CD14-positive monocyte (primary cell): Measurements from ENCODE around the gene UPB1. TPM values are rescaled to one million over a fixed set of nuclear protein-coding genes. Genes with fewer than 3 reads are reported as not detected.

Experiments used
- DNase-seq, 3 donors: peaks; one replicate each; pipeline ENCODE4 v3.0.0-alpha.2; 2011 to 2022
- H2AFZ ChIP-seq: 2 replicates; pipeline ENCODE4 v1.6.0; 2012; ENCODE audit warnings: mild to moderate bottlenecking, low read depth, low read length, inconsistent platforms; ENCODE audit not compliant: insufficient read depth, poor library complexity, severe bottlenecking
- H3K27ac ChIP-seq, 2 donors: 1 replicate in 1 of 2; 2 replicates in 1 of 2; pipeline ENCODE4 v1.5.1; 2012 to 2013; ENCODE audit warnings: low read length in 2 of 2, control low read depth in 1 of 2, inconsistent platforms in 1 of 2, low read depth in 1 of 2, mild to moderate bottlenecking in 1 of 2
- H3K27me3 ChIP-seq, 2 donors: one replicate each; pipeline versions ENCODE4 v1.6.0 to v1.6.1; 2011 to 2013; ENCODE audit warnings: low read length in 2 of 2; ENCODE audit not compliant: control insufficient read depth in 2 of 2, insufficient read depth in 2 of 2
- H3K36me3 ChIP-seq, 2 donors: replicated peaks in 1 of 2; 1 replicate in 1 of 2; 2 replicates in 1 of 2; pipeline versions ENCODE4 v1.5.1 to v1.6.1; 2012 to 2013; ENCODE audit warnings: low read length in 2 of 2, control low read depth in 1 of 2, inconsistent platforms in 1 of 2, mild to moderate bottlenecking in 1 of 2; ENCODE audit not compliant: insufficient read depth in 2 of 2, control insufficient read depth in 1 of 2
- H3K4me1 ChIP-seq, 2 donors: 1 replicate in 1 of 2; 2 replicates in 1 of 2; pipeline versions ENCODE4 v1.5.1 to v1.6.1; 2012 to 2013; ENCODE audit warnings: low read length in 2 of 2, control low read depth in 1 of 2, inconsistent platforms in 1 of 2, mild to moderate bottlenecking in 1 of 2, moderate library complexity in 1 of 2; ENCODE audit not compliant: insufficient read depth in 2 of 2, control insufficient read depth in 1 of 2
- H3K4me2 ChIP-seq: replicated peaks from 2 replicates; pipeline ENCODE3; 2012; ENCODE audit warnings: low read length, moderate library complexity, mild to moderate bottlenecking; ENCODE audit not compliant: poor library complexity, severe bottlenecking; ENCODE audit errors: extremely low read depth
- H3K4me3 ChIP-seq, 3 experiments: fragments of 200-600 bp in 1 of 3; sonication (generic) in 1 of 3; replicated peaks in 1 of 3; 1 replicate in 2 of 3; 2 replicates in 1 of 3; pipeline ENCODE4 v1.5.1; 2011 to 2013; ENCODE audit warnings: low read length in 3 of 3, mild to moderate bottlenecking in 3 of 3, control low read depth in 2 of 3, low read depth in 2 of 3, inconsistent platforms in 1 of 3, moderate library complexity in 1 of 3
- H3K79me2 ChIP-seq: 2 replicates; pipeline ENCODE4 v1.6.0; 2012; ENCODE audit warnings: mild to moderate bottlenecking, control low read depth, inconsistent platforms, low read length, moderate library complexity; ENCODE audit not compliant: insufficient read depth
- H3K9ac ChIP-seq: 2 replicates; pipeline ENCODE4 v1.6.0; 2017; ENCODE audit warnings: low read length, mild to moderate bottlenecking; ENCODE audit not compliant: insufficient read depth, poor library complexity, severe bottlenecking
- H3K9me3 ChIP-seq, 2 donors: replicated peaks in 1 of 2; 1 replicate in 1 of 2; 2 replicates in 1 of 2; pipeline versions ENCODE4 v1.5.1 to v1.6.1; 2012 to 2013; ENCODE audit warnings: low read length in 2 of 2, control low read depth in 1 of 2; ENCODE audit not compliant: control insufficient read depth in 1 of 2, insufficient read depth in 1 of 2
- H4K20me1 ChIP-seq: 2 replicates; pipeline ENCODE4 v1.6.0; 2012; ENCODE audit warnings: mild to moderate bottlenecking, low read length, control low read depth, moderate library complexity; ENCODE audit not compliant: insufficient read depth
- H3K27ac Mint-ChIP-seq, 7 donors: one replicate each; pipeline ENCODE4 v1.8.0; 2020; ENCODE audit warnings: mild to moderate bottlenecking in 7 of 7, mixed read lengths in 7 of 7, moderate library complexity in 6 of 7, inconsistent platforms in 2 of 7
- H3K27me3 Mint-ChIP-seq, 3 donors: one replicate each; pipeline ENCODE4 v1.8.0; 2021 to 2022; ENCODE audit warnings: low read depth in 3 of 3, mild to moderate bottlenecking in 3 of 3, mixed read lengths in 3 of 3, moderate library complexity in 3 of 3, inconsistent platforms in 1 of 3
- H3K36me3 Mint-ChIP-seq, 2 donors: one replicate each; pipeline ENCODE4 v1.8.0; 2020; ENCODE audit warnings: mixed read lengths in 2 of 2, inconsistent platforms in 1 of 2, mild to moderate bottlenecking in 1 of 2
- H3K4me1 Mint-ChIP-seq: one replicate; pipeline ENCODE4 v1.8.0; 2020; ENCODE audit warnings: mild to moderate bottlenecking, mixed read lengths
- H3K4me3 Mint-ChIP-seq, 2 donors: one replicate each; pipeline ENCODE4 v1.8.0; 2020; ENCODE audit warnings: mild to moderate bottlenecking in 2 of 2, mixed read lengths in 2 of 2, moderate library complexity in 1 of 2
- H3K9me3 Mint-ChIP-seq, 7 donors: one replicate each; pipeline ENCODE4 v1.8.0; 2020 to 2022; ENCODE audit warnings: mixed read lengths in 7 of 7, mild to moderate bottlenecking in 6 of 7, moderate library complexity in 6 of 7, inconsistent platforms in 2 of 7
- WGBS: methylation state at CpG from one replicate; pipeline ENCODE4 v1.1.5; 2013; ENCODE audit warnings: missing lambda C conversion rate; ENCODE audit not compliant: insufficient coverage; 5-methylcytosine and 5-hydroxymethylcytosine counted together
- intact Hi-C, 2 donors: fragments of 100-400 bp; cut with micrococcal nuclease; formaldehyde crosslinking; loops; one replicate each; pipeline versions ENCODE4 v1.15.0 to v1.15.1; 2023
- polyA plus RNA-seq, 3 donors: library from polyadenylated mRNA; depleted of rRNA in 1 of 3; unstranded in 2 of 3; stranded (reverse) in 1 of 3; fragments of 300-500 nt in 2 of 3; fragments of >200 nt in 1 of 3; fragmentation: Illumina TruSeq in 2 of 3; gene quantifications; 1 replicate in 2 of 3; 2 replicates in 1 of 3; pipeline ENCODE4 v1.2.3, GENCODE V29; 2012 to 2021
- TF ChIP-seq, protein P1 (sequence below): fragments of 200-600 bp; IDR thresholded peaks from one replicate; pipeline ENCODE4 v1.8.0; 2022; ENCODE audit warnings: antibody characterized with exemption, mild to moderate bottlenecking

The UPB1 gene
- polyA plus RNA-seq, 3 donors = 0.13 to 0.17 TPM; not detected in 1

GRCh38 chr22:24563246-24563645 lies 68.1 kb downstream of the UPB1 start:
- 89% methylated on average over 1 of the region's 2 CpGs for WGBS
- intact Hi-C loops = no loop called here
- Mint-ChIP-seq H3K36me3 (peaks cover 53 to 77% of the 10 kb centered on the region in 2 donors), H3K9me3 (no peaks in the 10 kb centered on the region), H3K4me1 (peaks cover 9% of the 10 kb centered on the region), H3K4me3 (no peak overlapping the region), H3K27ac (no peak overlapping the region), H3K27me3 (peaks cover 0 to 1% (median 0%) of the 10 kb centered on the region in 3 donors)
- H3K27me3 ChIP-seq = no peaks in the 10 kb centered on the region
- DNase-seq = no peak
- TF ChIP-seq, protein P1, sequence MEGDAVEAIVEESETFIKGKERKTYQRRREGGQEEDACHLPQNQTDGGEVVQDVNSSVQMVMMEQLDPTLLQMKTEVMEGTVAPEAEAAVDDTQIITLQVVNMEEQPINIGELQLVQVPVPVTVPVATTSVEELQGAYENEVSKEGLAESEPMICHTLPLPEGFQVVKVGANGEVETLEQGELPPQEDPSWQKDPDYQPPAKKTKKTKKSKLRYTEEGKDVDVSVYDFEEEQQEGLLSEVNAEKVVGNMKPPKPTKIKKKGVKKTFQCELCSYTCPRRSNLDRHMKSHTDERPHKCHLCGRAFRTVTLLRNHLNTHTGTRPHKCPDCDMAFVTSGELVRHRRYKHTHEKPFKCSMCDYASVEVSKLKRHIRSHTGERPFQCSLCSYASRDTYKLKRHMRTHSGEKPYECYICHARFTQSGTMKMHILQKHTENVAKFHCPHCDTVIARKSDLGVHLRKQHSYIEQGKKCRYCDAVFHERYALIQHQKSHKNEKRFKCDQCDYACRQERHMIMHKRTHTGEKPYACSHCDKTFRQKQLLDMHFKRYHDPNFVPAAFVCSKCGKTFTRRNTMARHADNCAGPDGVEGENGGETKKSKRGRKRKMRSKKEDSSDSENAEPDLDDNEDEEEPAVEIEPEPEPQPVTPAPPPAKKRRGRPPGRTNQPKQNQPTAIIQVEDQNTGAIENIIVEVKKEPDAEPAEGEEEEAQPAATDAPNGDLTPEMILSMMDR = no peak
- no peak overlapping the region for H3K4me2 ChIP-seq
- H3K79me2 ChIP-seq = peaks cover 93% of the 10 kb centered on the region
- H3K4me3 ChIP-seq = no peak overlapping the region
- H3K9ac ChIP-seq = no peak overlapping the region
- H4K20me1 ChIP-seq = peaks cover 88% of the 10 kb centered on the region
- no peak overlapping the region for H2AFZ ChIP-seq
- no peaks in the 10 kb centered on the region for H3K4me1 ChIP-seq
- H3K36me3 ChIP-seq = peaks cover 61 to 94% of the 10 kb centered on the region in 2 donors
- H3K9me3 ChIP-seq = no peaks in the 10 kb centered on the region
- H3K27ac ChIP-seq = peak overlapping the region in 1 of 2 donors; percentile 53

- H3K9ac ChIP-seq = no peak overlapping the region
- H2AFZ ChIP-seq = no peak overlapping the region
- no CpG with 5 or more reads among the region's 2 CpGs for WGBS
- no peak overlapping the region for H3K4me3 Mint-ChIP-seq
- TF ChIP-seq, protein P1 = no peak
- H3K79me2 ChIP-seq = peaks cover 81% of the 10 kb centered on the region
- no peaks in the 10 kb centered on the region for H3K27me3 ChIP-seq
- H3K27ac ChIP-seq = peak overlapping the region in 1 of 2 donors; percentile 53
- H3K36me3 ChIP-seq = peaks cover 59 to 91% of the 10 kb centered on the region in 2 donors
- no peaks in the 10 kb centered on the region for H3K9me3 Mint-ChIP-seq
- H3K36me3 Mint-ChIP-seq = peaks cover 49 to 78% of the 10 kb centered on the region in 2 donors
- H3K27me3 Mint-ChIP-seq = peaks cover 0 to 1% (median 0%) of the 10 kb centered on the region in 3 donors
- peak overlapping the region in 3 of 7 donors; percentile 19 to 63 (median 53) for H3K27ac Mint-ChIP-seq
- no peak for DNase-seq
- H4K20me1 ChIP-seq = peaks cover 82% of the 10 kb centered on the region
- no peaks in the 10 kb centered on the region for H3K4me1 ChIP-seq
- intact Hi-C loops = no loop called here
- peaks cover 9% of the 10 kb centered on the region for H3K4me1 Mint-ChIP-seq
- no peak overlapping the region for H3K4me2 ChIP-seq
- no peaks in the 10 kb centered on the region for H3K9me3 ChIP-seq
- H3K4me3 ChIP-seq = no peak overlapping the region
Observed at GRCh38 chr22:24564376-24565058, 69.4 kb downstream of the UPB1 start.
